Renal cortical epithelial cell (primary cell): ENCODE data around the gene GPRIN2. TPM values are rescaled to one million over a fixed set of nuclear protein-coding genes. Genes with fewer than 3 reads are reported as not detected.
"Not testable (repeated sequence)": the region's sequence is repeated elsewhere in the genome, so short reads cannot be mapped to it uniquely, and the experiment has no call there.

Source experiments
- DNase-seq: peaks from one replicate; pipeline ENCODE4 v3.0.0-alpha.2; 2011; ENCODE audit warnings: low read depth
- total RNA-seq: library from RNA; depleted of rRNA; stranded (reverse); fragments of >200 nt; gene quantifications from 2 replicates; pipeline ENCODE4 v1.2.3, GENCODE V29; 2014

GPRIN2 gene
- 29.2 and 30.4 TPM in 2 replicates for total RNA-seq

DNA sequence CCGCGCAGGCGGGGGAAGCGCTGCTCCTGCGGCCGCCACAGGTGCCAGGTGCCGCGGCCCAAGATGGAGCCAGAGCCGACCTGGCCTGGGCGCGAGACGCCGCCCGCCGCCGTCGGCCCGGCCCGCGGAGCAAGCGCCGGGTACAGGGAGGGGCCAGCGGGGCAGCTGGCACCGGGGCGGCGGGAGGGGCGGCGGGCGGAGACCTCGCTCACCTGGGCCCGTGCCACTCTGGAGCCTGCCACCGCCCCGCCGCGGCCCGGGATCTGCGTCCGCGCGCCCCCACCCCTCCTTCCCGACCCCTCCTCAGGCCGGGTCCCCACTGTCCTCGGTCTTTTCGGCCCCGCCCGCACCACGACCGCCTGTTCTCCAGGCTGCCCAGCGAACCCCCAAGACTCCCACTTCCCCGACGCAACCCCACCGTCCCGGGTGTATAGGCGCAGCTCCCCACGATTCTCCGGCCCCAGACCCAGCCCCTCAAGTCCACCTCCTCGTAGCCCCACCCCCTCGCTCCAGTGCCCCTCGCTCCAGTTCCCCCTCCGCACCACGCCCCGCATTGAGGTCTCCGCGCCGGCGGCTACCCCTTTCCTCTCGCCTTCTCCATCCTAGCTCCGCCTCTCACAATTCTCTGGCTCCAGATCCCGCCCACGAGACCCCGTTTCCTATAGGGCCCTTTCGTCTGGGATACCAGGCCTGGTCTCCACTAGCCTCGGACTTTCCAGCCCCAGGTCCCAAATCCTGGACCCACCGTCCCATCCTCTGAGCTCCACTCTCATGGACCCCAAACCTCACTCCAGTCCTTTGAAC is at the start of gene GPRIN2:
GPRIN2 (minus strand) TSS at position 144 of the 804 bp plus-strand sequence. CDS start 5,922 bp downstream, outside the sequence.
- DNase-seq = no peak

DNA sequence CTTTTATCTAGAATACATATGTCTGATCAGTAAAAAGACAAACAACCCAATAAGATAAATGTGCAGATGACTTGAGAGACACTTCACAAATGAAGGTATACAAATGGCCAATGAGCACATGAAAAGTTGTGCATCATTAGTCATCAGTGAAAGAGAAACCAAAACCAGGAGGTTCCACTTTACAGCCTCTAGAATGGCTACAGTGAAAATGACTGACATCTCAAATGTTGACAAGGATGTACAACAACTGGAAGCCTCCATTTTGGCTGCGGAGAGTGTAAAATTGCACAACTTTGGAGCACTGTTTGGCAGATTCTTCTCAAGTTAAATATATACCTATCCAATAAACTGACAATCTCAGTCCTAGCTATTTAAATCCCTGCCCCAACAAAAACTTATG is 44.1 kb upstream of the GPRIN2 start:
- not testable (repeated sequence) for DNase-seq

DNA sequence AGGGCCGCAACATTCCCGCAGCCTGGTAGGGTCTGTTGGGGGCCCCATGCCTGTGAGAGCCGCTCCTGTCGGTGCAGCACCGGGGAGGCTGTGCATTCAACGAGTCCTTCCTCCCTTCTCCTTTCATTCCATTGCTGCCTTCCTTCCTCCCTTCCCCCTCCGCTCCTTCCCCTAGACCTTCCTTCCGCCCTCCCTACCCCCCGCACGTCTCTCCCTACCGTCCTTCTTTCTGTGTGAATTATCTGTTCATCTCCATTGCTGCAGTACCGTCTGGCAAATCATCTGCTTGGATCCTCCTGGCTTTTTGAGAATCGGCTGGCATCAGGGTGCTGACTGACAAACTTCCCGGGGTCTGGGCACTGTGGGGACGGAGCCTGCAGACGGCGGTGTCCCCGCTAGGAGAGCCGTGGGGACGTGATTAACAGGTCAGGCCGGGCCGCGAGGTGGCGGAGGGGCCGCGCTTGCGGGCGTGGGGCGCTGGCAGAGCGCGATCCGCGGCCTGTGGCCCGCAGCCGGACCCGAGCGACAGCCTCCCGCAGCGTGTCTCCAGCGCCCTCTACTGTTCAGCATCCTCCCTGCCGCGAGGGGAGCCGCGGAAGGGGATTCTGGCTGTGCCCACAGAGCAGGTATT is 41.3 kb upstream of the GPRIN2 start:
- DNase-seq = not testable (repeated sequence)

DNA sequence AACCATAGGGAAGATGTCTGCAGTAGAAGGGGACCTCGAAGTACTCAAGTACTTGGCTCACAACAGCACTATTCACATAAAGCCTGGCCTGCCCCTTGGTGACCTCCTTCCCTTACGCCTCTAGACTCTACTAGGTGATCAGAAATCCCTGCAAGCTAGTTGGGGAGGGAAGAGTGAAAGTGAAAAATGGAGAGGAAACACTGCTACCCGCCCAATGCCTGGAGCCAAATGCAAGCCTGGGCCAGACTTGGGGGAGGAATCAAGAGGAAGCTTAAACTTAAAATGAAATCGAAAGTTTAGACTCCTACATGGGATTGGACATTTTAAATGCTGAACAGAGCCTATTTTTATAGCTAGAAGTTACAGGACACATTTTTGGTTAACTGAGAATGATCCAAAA is 40.1 kb upstream of the GPRIN2 start:
- not testable (repeated sequence) for DNase-seq

DNA sequence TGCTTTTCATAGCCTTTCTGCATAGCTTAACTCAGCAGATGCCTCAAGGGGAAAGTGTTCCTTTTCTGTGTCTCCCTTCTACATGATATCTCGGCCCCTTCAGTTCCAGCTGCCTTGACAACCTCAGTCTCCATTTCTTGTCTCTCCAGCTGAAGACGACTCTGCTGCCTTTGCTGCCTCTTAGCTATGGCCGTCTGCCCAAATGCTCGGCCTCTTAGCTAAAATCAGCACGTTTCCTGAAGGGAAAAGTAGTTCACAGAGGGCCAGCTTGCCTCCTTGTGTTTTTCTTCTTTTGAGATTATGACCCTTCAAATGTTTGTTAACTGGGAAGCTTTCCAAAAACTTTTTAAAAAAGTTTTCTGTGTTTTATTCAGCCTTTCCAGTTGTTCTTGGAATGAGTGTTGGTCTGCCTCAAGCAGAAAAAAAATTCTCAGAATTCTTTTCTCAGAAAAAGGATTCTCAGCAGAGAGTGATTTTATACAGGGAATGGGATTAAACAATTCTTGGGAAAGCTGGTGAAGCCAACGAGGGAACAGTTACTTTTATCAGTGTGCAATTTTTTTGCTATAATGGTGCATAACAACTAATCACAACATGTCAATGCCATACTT is 38.1 kb upstream of the GPRIN2 start:
- not testable (repeated sequence) for DNase-seq

DNA sequence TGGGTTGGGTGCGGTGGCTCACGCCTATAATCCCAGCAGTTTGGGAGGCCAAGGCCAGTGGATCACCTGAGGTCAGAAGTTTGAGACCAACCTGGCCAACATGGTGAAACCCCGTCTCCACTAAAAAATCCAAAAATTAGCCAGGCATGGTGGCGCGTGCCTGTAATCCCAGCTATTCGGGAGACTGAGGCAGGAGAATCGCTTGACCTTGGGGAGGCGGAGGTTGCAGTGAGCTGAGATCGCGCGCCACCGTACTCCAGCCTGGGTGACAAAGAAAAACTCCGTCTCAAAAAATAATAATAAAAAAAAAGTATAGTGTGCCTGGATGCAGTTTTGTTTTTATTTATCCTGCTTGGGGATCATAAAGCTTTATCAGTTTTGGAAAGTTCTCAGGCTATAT is 36.8 kb upstream of the GPRIN2 start:
- DNase-seq = not testable (repeated sequence)

DNA sequence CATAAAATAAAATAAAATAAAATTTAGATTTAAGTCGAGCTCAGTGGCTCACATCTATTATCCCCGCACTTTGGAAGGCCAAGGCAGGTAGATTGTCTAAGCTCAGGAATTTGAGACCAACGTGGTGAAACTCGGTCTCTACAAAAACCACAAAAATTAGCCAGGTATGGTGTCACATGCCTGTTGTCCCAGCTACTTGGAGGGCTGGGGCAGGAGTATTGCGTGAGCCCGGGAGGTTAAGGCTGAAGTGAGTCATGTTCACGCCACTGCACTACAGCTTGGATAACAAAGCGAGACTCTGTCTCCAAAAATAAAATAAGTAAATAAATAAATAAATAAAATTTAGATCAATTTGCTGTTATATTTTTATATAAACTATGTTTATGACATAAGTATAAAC is 34.6 kb upstream of the GPRIN2 start:
- DNase-seq = not testable (repeated sequence)

DNA sequence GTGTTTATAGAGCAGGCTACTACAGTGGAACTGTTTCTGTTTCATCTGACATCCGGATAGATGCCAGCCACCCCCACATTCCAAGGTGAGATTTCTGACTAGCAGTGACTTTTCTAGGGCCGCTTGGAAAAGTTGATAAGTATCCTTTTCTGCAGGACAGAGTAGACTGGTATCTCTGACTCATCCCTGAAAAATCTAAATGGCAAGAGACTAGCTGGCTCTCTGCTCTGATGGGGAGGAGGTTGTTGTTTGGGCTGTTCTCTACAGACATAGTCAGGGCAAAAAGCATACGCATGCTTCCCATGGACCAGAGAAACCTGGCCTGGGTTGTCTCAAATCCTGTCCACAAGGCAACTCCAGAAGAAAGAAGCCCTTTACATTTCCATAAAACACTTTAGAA is 33.1 kb upstream of the GPRIN2 start:
- not testable (repeated sequence) for DNase-seq

DNA sequence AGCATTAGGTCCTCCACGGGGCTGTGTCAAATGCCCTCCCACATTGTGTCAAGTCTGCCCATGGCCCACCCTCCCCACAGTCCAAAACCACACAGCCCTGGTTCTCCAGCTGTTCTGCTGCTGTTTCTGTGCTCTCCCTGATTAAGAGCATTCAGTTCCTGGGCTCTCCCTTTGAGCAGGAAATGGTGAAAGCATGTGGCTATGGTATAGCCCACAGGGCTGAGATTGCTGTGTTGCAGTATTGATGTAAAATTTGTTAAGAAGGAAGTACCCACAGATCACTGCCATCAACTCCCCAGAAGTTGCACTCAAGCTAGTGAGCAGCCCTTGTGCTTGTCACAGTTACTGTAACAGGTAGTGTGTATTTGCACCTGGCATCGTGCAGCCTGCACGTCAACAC is 31.8 kb upstream of the GPRIN2 start:
- not testable (repeated sequence) for DNase-seq

DNA sequence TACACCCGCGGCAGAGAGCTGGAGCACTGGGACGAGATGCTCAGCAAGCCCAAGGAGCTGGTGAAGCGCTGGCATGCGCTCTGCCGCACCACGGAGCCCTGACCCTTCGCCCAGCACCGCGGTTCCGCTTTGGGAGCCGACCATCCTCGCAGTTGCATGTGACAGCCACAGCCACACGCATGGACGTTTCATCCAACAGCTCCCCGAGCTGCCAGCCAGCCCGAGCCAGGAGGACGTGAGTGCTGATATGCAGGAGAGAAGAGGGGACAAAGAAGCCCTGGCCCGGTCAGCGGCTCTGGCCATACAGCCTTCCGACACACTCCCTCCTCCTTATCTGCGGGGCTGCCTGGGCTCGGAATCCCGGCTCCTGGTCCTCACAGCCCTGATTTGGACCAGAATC is 31.1 kb upstream of the GPRIN2 start:
- not testable (repeated sequence) for DNase-seq

DNA sequence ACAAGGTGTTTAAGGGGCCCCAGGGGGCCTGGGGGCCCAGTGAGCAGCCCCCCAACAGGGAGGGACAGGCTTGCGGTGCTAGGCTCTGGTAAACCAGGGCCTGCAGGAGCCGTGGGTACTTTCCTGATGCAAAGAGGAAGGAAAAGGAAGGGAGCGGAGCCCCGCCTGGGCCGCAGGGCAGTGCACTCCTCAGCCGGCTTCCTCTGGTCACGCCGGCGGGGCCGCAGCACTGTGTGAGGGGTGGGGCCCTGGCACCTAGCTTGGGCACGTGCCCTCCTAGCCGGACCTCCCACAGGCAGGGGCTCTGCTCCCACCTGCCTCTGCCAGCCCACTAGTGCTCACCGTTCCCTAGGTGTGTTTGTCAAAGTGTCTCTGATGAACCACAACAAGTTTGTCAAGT is 28.8 kb upstream of the GPRIN2 start:
- DNase-seq = not testable (repeated sequence)

DNA sequence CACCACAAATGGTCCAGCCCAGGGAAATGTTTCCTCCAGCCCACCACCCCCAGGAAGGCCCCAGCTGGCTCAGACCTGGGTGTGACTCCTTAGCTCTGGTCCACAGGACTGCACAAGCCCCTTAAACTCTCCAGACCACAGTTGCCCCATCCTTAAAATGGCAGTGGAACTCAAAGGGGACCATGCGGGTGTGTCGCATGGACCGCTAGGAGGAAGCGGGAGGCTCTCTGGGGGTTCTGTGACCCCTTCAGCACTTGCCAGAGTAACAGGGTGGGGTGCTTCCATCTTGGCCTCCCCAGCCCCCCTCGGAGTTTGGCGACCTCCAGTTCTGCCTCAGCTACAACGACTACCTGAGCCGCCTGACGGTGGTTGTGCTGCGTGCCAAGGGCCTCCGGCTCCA is 27.7 kb upstream of the GPRIN2 start:
- DNase-seq = not testable (repeated sequence)

DNA sequence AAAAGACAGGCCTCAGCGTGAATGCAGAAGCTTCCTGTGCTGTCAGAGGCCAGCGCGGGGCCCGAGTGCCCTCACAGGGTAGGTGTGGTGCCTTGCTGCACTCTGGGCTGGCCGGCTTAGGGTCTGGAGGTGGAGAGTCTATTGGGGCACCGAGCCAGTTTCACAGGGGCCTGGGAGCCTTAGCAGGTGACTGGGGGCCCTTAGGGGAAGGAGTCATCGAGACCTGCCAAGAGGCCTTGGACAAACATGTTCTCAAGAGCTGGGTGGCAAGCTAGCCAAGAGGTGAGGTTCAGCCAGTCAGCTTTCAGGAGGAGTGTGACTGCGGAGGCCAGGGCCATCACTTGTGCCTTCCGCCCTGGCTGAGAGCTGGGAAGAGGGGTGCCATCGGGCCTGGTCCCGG is 26.1 kb upstream of the GPRIN2 start:
- DNase-seq = not testable (repeated sequence)

DNA sequence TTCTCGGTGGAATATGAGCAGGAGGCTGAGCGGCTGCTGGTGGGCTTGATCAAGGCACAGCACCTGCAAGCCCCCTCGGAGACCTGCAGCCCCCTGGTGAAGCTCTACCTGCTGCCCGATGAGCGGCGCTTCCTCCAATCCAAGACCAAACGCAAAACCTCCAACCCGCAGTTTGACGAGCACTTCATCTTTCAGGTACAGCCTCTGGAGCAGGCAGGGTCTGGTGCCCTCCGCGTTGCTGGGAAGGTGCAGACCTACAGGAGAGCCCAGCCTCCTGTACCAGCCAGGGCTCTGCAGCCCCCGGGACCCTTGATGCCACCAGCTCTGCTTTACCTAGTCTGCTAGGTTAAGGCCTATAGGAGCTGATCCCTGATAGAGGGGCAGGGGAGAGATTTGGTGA is 25.5 kb upstream of the GPRIN2 start:
- DNase-seq = not testable (repeated sequence)

DNA sequence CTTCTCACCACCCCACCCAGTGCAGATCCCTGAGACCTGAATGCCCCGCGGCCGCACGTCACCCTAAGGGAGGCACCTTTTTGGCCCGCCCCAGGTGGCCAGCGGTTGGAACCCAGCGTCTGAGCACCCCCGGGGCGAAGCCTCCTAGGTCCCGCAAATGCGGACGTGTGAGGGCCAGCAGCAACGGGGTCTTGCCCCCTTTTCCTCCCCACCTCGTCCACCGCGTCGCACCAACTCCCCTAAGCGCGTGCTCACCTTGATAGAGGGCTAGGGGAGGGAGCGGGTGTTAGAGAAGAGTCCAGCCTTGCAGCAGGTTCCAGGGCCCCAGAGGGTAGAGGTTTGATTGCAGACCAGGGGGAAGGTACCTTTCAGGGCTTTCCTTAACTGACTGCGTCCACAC is 22.9 kb upstream of the GPRIN2 start:
- DNase-seq = not testable (repeated sequence)

DNA sequence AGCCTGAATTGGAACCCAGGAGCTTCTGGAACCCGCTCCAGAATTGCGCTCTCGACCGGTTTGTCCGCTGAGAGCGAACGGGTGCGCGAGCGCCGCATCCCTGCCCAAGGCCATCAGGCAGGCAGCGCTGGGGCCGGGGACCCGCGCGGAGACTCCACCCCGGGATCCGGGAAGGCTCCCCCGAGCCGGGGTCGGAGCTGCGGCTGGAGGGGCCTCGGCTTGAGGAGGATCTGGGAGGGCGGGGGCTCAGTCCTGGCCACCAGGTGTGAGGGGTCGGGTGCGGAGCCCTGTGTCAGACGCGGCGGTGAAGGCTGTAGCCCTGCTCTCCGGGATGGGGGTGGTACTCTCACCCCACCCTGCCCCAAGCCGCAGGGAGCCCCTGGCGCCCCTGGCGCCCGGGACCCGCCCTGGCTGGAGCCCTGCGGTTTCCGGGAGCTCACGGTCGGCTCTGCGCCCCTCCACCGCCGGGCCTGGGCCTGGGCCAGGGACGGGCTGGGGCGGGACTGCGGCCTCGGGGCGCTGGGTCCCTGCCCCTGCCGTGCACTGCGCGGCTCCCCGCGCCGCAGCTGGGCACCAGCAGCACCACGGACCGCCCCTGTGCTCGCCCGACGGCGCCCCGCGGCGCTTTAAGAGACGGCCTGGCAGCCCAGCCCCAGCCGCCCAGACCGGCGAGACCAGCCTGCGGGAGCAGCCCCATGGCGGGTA is 22.2 kb upstream of the GPRIN2 start, which contains the start of gene SYT15:
SYT15 (plus strand) TSS at position 655 of the 705 bp plus-strand sequence; CDS start at position 696, 41 bp downstream.
- DNase-seq = not testable (repeated sequence)

DNA sequence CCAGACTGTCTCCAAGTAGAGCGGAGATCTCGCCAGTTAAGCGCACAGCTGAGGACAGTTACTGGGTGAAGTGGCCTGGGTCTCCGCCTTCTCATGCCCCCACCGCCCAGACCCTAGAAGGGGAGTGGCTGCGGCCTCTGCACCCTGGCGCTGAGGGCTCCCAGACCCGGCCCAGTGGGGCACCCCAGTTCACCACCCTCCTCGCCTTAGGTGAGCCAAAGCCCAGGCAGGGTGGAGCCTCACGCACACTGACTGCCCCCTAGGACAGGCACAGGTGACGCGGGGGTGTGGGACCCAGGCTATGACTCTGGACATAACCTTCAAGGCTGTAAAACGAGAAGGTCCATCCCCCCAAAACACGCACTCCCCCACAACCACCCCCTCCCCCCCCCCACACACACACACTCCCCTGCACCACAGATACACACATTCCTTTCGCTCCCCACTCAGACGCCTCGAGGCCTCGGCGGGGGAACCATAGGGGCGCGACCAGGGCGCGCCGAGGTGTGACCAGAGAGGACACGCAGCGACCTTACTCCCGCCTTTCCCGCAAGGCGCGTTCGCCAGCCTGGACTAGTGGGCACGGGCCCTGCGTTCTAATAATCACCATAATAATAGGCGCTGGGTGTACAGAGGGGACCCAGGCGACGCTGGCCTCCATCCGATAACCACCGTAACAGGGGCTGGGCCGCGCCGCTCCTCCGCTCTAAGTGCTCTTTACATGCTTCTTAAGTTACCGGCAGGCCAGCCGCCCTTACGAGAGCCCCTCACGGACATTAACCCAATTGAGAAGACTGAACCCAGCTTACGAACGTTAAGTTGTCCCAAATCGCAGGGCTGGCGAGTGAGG is 21.4 kb upstream of the GPRIN2 start:
- DNase-seq = not testable (repeated sequence)

DNA sequence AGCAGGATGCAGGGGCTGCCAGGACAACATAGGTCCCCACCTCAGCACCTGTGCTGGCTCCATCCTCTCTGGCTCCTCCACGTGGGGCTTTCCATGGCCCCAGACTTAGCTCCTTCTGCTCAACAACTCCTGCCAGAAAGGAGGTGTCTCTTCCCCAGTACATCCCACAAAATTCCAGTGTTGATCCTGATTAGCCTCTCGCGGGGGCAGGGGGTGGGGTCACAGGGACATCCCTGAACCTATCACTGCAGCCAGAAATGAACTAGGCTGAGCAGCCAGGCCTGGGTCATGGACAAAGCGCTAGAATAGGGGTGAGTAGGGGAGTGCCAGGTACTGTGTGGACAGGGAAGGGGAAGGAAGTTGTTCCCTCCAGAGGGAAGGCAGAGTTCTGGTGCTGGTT is 17.4 kb upstream of the GPRIN2 start:
- not testable (repeated sequence) for DNase-seq

DNA sequence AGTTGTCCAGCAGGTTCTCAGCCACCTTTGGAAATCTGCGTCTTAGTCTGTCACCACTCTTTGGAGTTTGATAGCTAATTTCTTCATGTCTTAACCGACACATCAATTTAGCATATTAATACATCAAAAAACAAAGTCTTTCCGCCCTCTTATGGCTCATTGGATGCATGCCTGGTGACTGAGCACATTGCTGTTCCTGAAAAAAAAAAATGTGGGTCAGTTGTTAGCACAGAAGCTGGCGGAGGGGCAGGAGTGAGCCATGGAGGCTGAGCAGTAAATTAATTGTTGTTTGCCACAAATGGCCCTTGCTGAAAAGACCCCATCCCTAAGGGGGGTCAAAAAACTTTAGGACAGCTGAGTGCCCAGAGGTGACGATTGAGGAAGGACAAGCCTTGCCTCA is 16.9 kb upstream of the GPRIN2 start:
- not testable (repeated sequence) for DNase-seq

DNA sequence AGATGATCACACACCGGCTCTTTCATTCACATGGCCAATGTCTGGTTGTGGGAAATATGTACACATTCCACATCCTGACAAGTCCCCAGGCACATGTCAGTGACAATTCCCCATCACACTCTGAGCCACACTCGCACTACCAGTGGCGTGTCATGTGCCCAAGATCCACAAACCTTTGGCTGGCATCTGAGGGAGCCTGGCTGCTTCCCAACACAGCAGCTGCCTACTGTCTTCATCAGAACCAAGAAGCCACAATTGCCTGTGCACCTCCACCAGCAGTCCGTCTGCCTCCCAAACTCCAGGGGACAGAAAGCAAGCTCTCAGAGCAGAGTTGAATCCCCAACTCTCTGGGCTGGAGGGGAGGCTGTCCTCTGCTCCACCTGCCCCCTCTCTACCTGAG is 16.3 kb upstream of the GPRIN2 start:
- not testable (repeated sequence) for DNase-seq

DNA sequence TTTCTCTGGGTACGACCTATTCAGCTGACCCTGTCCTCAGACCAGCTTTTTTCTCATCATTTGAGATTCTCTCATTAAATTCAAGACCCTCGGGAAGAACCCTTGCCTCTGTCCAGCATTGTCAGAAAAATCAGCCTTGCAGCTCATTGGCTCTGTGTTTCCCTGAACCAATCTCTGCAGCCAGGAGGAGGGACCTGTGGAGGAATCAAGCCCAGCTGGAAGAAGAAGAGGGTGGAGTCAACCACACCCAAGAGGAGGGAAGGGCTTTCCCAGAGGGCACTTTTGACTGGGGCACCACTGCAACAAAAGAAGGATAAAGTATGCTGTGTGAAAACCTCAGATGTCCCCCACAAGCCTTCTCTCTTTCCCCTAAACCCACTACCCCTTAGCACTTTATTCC is 14.2 kb upstream of the GPRIN2 start:
- not testable (repeated sequence) for DNase-seq
